Activated CD8-positive, alpha-beta T cell treated with anti-CD3 and anti-CD28 coated beads for 36 hours (primary cell): ENCODE measurements around the gene DDX46. TPM values are rescaled to one million over a fixed set of nuclear protein-coding genes. Genes with fewer than 3 reads are reported as not detected.
"Not testable (repeated sequence)": the region's sequence is repeated elsewhere in the genome, so short reads cannot be mapped to it uniquely, and the experiment has no call there.

Experiments
- ATAC-seq: fragments of 200-7000 bp; cut with Tn5 transposase; one replicate; pipeline ENCODE4 v1.10.0; 2021; ENCODE audit warnings: mild to moderate bottlenecking, moderate library complexity
- CTCF ChIA-PET: fragments of 350-600 bp; sonication (Branson Sonifier 250); formaldehyde crosslinking; loops from one replicate; lab custom pipeline; 2021; ENCODE audit warnings: antibody characterized with exemption; lab: Charles Lee
- POLR2A ChIA-PET: fragments of 350-600 bp; sonication (Branson Sonifier 250); formaldehyde crosslinking; loops from one replicate; lab custom pipeline; 2021; ENCODE audit warnings: antibody characterized with exemption; lab: Charles Lee
- DNase-seq: peaks from one replicate; pipeline ENCODE4 v3.0.0-alpha.2; 2020
- H3K27ac Mint-ChIP-seq: one replicate; pipeline ENCODE4 v1.8.0; 2021; ENCODE audit warnings: mild to moderate bottlenecking, mixed read lengths
- H3K27me3 Mint-ChIP-seq: one replicate; pipeline ENCODE4 v1.8.0; 2021; ENCODE audit warnings: mixed read lengths
- H3K36me3 Mint-ChIP-seq: one replicate; pipeline ENCODE4 v1.8.0; 2021; ENCODE audit warnings: low read depth, mixed read lengths
- H3K4me1 Mint-ChIP-seq: one replicate; pipeline ENCODE4 v1.8.0; 2021; ENCODE audit warnings: low read depth, mixed read lengths
- H3K4me3 Mint-ChIP-seq: one replicate; pipeline ENCODE4 v1.8.0; 2021; ENCODE audit warnings: mild to moderate bottlenecking, moderate library complexity, mixed read lengths
- H3K9me3 Mint-ChIP-seq: one replicate; pipeline ENCODE4 v1.8.0; 2021; ENCODE audit warnings: mixed read lengths
- intact Hi-C: fragments of 100-400 bp; cut with micrococcal nuclease; formaldehyde crosslinking; loops from one replicate; pipeline ENCODE4 v1.10.0; 2022
- total RNA-seq, 2 experiments: library from RNA; stranded (reverse); gene quantifications; one replicate each; pipeline ENCODE4 v1.2.3, GENCODE V29; 2021
- TF ChIP-seq, protein P1 (sequence below): fragments of 200-600 bp; IDR thresholded peaks from one replicate; pipeline ENCODE4 v1.8.0; 2022; ENCODE audit warnings: antibody characterized with exemption, mild to moderate bottlenecking

The DDX46 gene
- total RNA-seq, 2 experiments from 2014 or later: 60.8 to 67.9 TPM

DNA sequence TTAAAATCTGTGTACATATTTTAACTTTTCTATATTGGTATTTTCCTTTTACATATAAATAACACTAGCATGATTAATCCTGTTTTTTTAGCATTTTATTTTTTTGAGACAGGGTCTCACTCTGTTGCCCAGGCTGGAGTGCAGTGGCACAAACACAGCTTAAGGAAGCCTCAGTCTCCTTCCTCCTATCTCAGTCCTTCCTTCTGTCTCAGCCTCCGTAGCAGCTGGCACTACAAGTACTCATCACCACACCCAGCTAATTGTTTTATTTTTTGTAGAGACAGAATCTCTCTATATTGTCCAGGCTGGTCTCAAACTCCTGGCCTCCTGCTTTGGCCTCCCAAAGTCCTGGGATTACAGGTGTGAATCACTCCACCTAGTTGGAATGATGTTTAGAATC lies 85.7 kb downstream of the DDX46 start:
- H3K27ac Mint-ChIP-seq: peak overlapping the region; percentile 98
- H3K36me3 Mint-ChIP-seq: peaks cover 26% of the 10 kb centered on the region
- H3K9me3 Mint-ChIP-seq: no peaks in the 10 kb centered on the region
- H3K4me3 Mint-ChIP-seq: no peak overlapping the region
- H3K27me3 Mint-ChIP-seq: no peaks in the 10 kb centered on the region
- ChIA-PET POLR2A (interaction anchor here (1.3 to 1.5 kb wide), 2 partner anchors 19 to 30 kb away, joined by 4 to 6 read pairs; partner anchors contain the start of gene TXNDC15), CTCF (interaction anchor here (1.7 kb wide), 2 partner anchors 19 to 60 kb away, joined by 3 to 6 read pairs; partner anchors contain the start of gene PCBD2)
- intact Hi-C loops: no loop called here
- peaks cover 23% of the 10 kb centered on the region for H3K4me1 Mint-ChIP-seq
- no peak for DNase-seq
- TF ChIP-seq, protein P1, sequence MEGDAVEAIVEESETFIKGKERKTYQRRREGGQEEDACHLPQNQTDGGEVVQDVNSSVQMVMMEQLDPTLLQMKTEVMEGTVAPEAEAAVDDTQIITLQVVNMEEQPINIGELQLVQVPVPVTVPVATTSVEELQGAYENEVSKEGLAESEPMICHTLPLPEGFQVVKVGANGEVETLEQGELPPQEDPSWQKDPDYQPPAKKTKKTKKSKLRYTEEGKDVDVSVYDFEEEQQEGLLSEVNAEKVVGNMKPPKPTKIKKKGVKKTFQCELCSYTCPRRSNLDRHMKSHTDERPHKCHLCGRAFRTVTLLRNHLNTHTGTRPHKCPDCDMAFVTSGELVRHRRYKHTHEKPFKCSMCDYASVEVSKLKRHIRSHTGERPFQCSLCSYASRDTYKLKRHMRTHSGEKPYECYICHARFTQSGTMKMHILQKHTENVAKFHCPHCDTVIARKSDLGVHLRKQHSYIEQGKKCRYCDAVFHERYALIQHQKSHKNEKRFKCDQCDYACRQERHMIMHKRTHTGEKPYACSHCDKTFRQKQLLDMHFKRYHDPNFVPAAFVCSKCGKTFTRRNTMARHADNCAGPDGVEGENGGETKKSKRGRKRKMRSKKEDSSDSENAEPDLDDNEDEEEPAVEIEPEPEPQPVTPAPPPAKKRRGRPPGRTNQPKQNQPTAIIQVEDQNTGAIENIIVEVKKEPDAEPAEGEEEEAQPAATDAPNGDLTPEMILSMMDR: no peak
- no peak for ATAC-seq

DNA sequence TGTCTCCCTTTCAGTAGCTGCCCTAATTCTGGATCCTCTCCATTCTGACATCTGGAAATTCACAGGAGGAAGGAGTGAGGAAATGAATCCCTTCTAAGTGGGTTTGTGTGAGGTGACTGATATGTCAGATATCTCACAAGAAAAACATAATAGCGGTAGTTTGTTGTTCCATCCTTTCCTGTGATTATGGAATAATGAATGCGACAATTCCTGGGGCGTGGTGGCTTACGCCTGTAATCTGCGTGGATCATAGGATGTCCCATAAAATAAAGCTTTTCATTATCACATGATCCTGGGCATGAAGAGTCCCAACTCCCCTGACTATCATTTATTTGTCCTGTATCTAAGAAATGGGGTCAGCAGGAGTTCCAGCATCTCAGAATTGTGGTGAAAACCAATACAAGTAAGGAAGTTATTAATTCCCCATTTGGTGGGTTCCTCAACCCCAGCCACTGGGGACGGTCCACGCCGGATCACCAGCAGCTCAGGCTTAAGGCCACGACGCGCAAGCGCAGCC lies 86.8 kb downstream of the DDX46 start:
- intact Hi-C loops: loop anchor here (5.0 kb wide), 1 partner anchor 57 kb away; no protein-coding TSS in a partner anchor
- ATAC-seq (no peak), DNase-seq (no peak)
- POLR2A ChIA-PET: interaction anchor here (0.7 to 1.6 kb wide), 14 partner anchors 9 to 197 kb away, joined by 3 to 18 read pairs (median 4); partner anchors contain the start of genes PCBD2, SEC24A and TXNDC15
- peaks cover 25% of the 10 kb centered on the region for H3K36me3 Mint-ChIP-seq
- CTCF ChIA-PET: interaction anchor here (0.7 to 1.7 kb wide), 6 partner anchors 9 to 59 kb away, joined by 3 to 7 read pairs (median 4); partner anchors contain the start of genes PCBD2 and TXNDC15
- H3K9me3 Mint-ChIP-seq: no peaks in the 10 kb centered on the region
- H3K4me1 Mint-ChIP-seq: peaks cover 28% of the 10 kb centered on the region
- TF ChIP-seq, protein P1: no peak
- H3K27me3 Mint-ChIP-seq: no peaks in the 10 kb centered on the region
- peak overlapping the region; percentile 98 for H3K27ac Mint-ChIP-seq
- peak overlapping the region; percentile 91 for H3K4me3 Mint-ChIP-seq

DNA sequence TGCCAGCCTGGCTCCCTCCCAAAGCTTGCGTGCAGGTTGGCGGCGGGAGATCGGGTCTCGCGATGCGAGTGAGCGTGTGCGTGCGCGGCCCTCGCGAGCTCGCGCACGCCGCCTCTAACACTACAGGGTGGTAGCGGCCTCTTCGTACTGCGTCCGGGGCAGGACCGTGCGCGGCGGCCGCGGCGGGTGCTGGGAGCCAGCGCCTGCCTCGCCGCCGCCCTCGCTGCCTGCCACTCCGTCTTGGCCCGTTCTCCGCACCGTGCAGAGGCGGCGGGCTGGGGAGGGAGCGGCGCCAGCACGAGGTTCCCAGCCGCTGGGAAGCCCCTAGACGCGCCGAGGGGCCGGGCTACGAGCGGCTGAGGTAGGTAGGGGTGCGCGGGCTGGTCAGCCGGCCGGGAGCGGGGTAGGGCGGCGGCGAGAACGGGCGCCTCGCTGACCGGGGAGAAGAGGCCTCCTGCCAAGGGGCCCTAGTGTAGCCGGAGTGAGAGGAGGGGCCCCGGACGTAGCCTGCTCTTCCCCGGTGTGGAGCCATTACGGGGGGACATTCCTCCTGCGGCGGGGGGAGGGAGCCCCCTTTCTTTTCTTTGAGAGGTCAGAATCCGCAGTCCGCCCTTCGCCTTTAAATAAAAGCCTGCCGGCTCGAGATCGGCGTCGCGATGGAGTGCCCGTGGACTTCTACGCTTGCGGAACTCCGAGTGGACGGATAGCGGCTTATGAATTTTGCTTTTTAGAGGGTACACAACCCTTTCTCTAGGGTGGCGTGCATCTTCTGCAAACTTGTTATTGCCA lies 87.5 kb downstream of the DDX46 start, which contains the start of gene C5orf24:
Gene C5orf24 (plus strand): TSS at position 117 of the 789 bp plus-strand sequence. CDS start 8,933 bp downstream, outside the sequence.
- H3K27me3 Mint-ChIP-seq: no peaks in the 10 kb centered on the region
- peak within 1 kb of the TSS; percentile 98 for H3K27ac Mint-ChIP-seq
- ChIA-PET CTCF (interaction anchor here (0.7 to 3.7 kb wide), 8 partner anchors 10 to 346 kb away, joined by 3 to 21 read pairs (median 4); partner anchors contain the start of genes PCBD2 and TXNDC15), POLR2A (interaction anchor here (0.7 to 1.8 kb wide), 18 partner anchors 8 to 198 kb away, joined by 3 to 18 read pairs (median 4); partner anchors contain the start of genes PCBD2, SEC24A and TXNDC15)
- DNase-seq (peak; percentile 94), ATAC-seq (peak; percentile 95)
- H3K36me3 Mint-ChIP-seq: peaks cover 22% of the 10 kb centered on the region
- H3K9me3 Mint-ChIP-seq: no peaks in the 10 kb centered on the region
- intact Hi-C loops: loop anchor here (5.0 kb wide), 1 partner anchor 56 kb away; no protein-coding TSS in a partner anchor
- TF ChIP-seq, protein P1: no peak
- H3K4me3 Mint-ChIP-seq: peak within 1 kb of the TSS; percentile 91
- peaks cover 33% of the 10 kb centered on the region for H3K4me1 Mint-ChIP-seq

DNA sequence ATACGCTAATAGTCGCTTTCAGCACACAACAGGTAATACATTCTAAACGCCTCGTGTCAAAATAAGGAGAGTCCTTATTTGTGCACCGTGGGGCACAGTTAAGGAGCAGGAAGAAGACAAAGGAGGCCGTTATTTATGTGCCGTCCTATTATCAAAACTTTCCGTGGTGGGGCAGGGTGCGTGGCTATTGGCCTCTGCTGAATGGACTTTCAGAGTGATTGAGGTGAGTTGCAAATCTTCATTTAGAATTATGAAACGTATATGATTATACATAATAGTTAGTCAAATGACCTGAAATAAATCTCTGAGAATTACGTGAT lies 88.0 kb downstream of the DDX46 start:
- Mint-ChIP-seq H3K27ac (peak overlapping the region; percentile 98), H3K9me3 (no peaks in the 10 kb centered on the region), H3K4me1 (peaks cover 37% of the 10 kb centered on the region), H3K27me3 (no peaks in the 10 kb centered on the region), H3K4me3 (peak overlapping the region; percentile 91), H3K36me3 (peaks cover 27% of the 10 kb centered on the region)
- ChIA-PET POLR2A (interaction anchor here (0.7 to 1.8 kb wide), 12 partner anchors 9 to 108 kb away, joined by 3 to 15 read pairs (median 4); partner anchors contain the start of genes PCBD2 and TXNDC15), CTCF (interaction anchor here (0.7 to 3.7 kb wide), 3 partner anchors 52 to 345 kb away, joined by 3 to 21 read pairs (median 4); partner anchors contain the start of gene PCBD2)
- DNase-seq (peak; percentile 55), ATAC-seq (peak; percentile 5)
- TF ChIP-seq, protein P1: no peak
- intact Hi-C loops: loop anchor here (5.0 kb wide), 1 partner anchor 56 kb away; no protein-coding TSS in a partner anchor

DNA sequence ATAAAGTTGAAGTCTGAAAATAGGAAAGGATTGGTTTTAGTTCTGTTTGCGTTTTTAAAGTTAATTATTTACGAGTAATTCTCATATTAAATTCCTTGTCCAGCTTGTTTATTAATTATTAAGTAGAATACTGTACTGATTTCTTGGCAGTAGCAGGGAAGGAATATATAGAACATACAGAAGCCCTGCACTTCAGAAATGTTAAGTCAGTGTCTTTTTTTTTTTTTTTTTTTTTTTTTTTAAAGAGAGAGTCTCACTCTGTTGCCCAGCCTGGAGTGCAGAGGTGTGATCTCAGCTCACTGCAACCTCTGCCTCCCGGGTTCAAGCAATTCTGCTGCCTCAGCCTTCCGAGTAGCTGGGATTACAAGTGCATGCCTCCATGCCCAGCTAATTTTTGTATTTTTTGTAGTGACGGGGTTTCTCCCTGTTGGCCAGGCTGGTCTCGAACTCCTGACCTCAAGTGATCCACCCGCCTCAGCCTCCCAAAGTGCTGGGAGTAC lies 90.9 kb downstream of the DDX46 start:
- Mint-ChIP-seq H3K36me3 (peaks cover 33% of the 10 kb centered on the region), H3K4me1 (peaks cover 47% of the 10 kb centered on the region)
- ChIA-PET POLR2A (interaction anchor here (1.1 to 1.7 kb wide), 3 partner anchors 9 to 55 kb away, joined by 3 to 8 read pairs (median 7); partner anchors contain the start of gene PCBD2), CTCF (interaction anchor here (1.1 to 3.7 kb wide), 2 partner anchors 23 to 55 kb away, joined by 3 to 21 read pairs; partner anchors contain the start of gene PCBD2)
- H3K27me3 Mint-ChIP-seq, ATAC-seq, H3K4me3 Mint-ChIP-seq, H3K9me3 Mint-ChIP-seq, DNase-seq, H3K27ac Mint-ChIP-seq: not testable (repeated sequence)
- intact Hi-C loops: loop anchor here (5.0 kb wide), 1 partner anchor 53 kb away; no protein-coding TSS in a partner anchor
